ENCODE results near the gene ACOT7. TPM values are rescaled to one million over a fixed set of nuclear protein-coding genes. Genes with fewer than 3 reads are reported as not detected.
"Not testable (repeated sequence)": the region's sequence is repeated elsewhere in the genome, so short reads cannot be mapped to it uniquely, and the experiment has no call there.

ACOT7 gene
- total RNA-seq, 1 donor from 2014 or later, result 12.7 TPM

- ChIA-PET POLR2A (no interaction called here), CTCF (no interaction called here)
- intact Hi-C loops (cut with micrococcal nuclease), result no loop called here
- Mint-ChIP-seq H3K27me3 (no peaks in the 10 kb centered on the region), H3K36me3 (ENCODE audit: low read depth) (no peaks in the 10 kb centered on the region), H3K4me3 (no peak overlapping the region), H3K27ac (no peak overlapping the region), H3K9me3 (no peaks in the 10 kb centered on the region), H3K4me1 (no peaks in the 10 kb centered on the region)
- ATAC-seq (ENCODE audit: low read depth), result no peak
- TF ChIP-seq, protein P1, sequence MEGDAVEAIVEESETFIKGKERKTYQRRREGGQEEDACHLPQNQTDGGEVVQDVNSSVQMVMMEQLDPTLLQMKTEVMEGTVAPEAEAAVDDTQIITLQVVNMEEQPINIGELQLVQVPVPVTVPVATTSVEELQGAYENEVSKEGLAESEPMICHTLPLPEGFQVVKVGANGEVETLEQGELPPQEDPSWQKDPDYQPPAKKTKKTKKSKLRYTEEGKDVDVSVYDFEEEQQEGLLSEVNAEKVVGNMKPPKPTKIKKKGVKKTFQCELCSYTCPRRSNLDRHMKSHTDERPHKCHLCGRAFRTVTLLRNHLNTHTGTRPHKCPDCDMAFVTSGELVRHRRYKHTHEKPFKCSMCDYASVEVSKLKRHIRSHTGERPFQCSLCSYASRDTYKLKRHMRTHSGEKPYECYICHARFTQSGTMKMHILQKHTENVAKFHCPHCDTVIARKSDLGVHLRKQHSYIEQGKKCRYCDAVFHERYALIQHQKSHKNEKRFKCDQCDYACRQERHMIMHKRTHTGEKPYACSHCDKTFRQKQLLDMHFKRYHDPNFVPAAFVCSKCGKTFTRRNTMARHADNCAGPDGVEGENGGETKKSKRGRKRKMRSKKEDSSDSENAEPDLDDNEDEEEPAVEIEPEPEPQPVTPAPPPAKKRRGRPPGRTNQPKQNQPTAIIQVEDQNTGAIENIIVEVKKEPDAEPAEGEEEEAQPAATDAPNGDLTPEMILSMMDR (IDR thresholded peaks at IDR 0.05), result no peak
- no peak for DNase-seq
These were observed 19.4 kb downstream of the ACOT7 start for GRCh38 chr1:6373961-6374720.

GRCh38 chr1:6372236-6372635, 21.3 kb downstream of the ACOT7 start:
- DNase-seq; H3K27ac Mint-ChIP-seq; POLR2A ChIA-PET; H3K4me3 Mint-ChIP-seq; ATAC-seq (ENCODE audit: low read depth); H3K9me3 Mint-ChIP-seq; H3K36me3 Mint-ChIP-seq (ENCODE audit: low read depth); H3K4me1 Mint-ChIP-seq; intact Hi-C loops (cut with micrococcal nuclease); CTCF ChIA-PET; H3K27me3 Mint-ChIP-seq: not testable (repeated sequence)

GRCh38 chr1:6370006-6370405, 23.6 kb downstream of the ACOT7 start:
- no peaks in the 10 kb centered on the region for H3K27me3 Mint-ChIP-seq
- ChIA-PET CTCF (interaction anchor here (1.2 kb wide), 1 partner anchor 22 kb away, joined by 3 read pairs; no protein-coding TSS in a partner anchor), POLR2A (no interaction called here)
- DNase-seq (no peak), ATAC-seq (ENCODE audit: low read depth) (no peak)
- no peak overlapping the region for H3K4me3 Mint-ChIP-seq
- no peaks in the 10 kb centered on the region for H3K9me3 Mint-ChIP-seq
- H3K4me1 Mint-ChIP-seq, result no peaks in the 10 kb centered on the region
- no peak overlapping the region for H3K27ac Mint-ChIP-seq
- intact Hi-C loops (cut with micrococcal nuclease), result no loop called here
- no peaks in the 10 kb centered on the region for H3K36me3 Mint-ChIP-seq (ENCODE audit: low read depth)
- TF ChIP-seq, protein P1 (IDR thresholded peaks at IDR 0.05), result no peak

DNA sequence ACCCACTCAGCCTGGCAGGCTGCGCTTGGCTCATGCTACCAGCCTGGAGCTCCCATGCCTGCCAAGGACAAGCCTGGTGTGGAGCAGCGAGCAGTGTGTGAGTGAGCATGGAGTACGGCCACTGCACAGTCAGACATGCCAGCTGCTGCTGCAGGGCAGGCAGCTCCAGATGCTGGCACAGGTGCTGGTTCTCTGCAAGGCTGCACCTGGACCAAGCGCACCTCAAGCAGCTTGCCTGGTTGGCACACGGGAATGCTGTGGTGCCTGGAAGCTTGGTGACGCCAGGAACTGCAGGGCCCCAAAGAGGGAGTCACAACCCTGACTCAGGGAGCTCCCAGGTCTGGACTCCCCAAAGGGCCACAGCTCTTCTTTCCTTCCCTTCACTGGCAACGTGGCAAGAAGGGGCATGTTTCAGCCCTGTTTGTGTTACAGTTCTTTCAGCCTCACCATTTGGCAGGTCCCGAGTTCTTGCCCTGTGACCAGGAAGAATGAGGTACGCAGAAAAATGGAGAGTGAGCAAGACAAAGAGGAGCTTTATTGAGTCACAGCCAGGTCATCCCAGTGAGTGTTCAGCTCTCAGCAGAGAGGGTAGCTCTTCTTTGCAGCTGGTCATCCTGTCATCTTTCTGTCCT, 26.1 kb downstream of the ACOT7 start:
- Mint-ChIP-seq H3K4me3 (no peak overlapping the region), H3K9me3 (no peaks in the 10 kb centered on the region), H3K27ac (no peak overlapping the region), H3K4me1 (peaks cover 3% of the 10 kb centered on the region), H3K27me3 (no peaks in the 10 kb centered on the region), H3K36me3 (ENCODE audit: low read depth) (no peaks in the 10 kb centered on the region)
- CTCF ChIA-PET, result interaction anchor here (1.1 kb wide), 1 partner anchor 38 kb away, joined by 3 read pairs; no protein-coding TSS in a partner anchor
- TF ChIP-seq, protein P1 (IDR thresholded peaks at IDR 0.05), result no peak
- POLR2A ChIA-PET, result no interaction called here
- DNase-seq, result no peak
- ATAC-seq (ENCODE audit: low read depth), result no peak
- intact Hi-C loops (cut with micrococcal nuclease), result no loop called here

DNA sequence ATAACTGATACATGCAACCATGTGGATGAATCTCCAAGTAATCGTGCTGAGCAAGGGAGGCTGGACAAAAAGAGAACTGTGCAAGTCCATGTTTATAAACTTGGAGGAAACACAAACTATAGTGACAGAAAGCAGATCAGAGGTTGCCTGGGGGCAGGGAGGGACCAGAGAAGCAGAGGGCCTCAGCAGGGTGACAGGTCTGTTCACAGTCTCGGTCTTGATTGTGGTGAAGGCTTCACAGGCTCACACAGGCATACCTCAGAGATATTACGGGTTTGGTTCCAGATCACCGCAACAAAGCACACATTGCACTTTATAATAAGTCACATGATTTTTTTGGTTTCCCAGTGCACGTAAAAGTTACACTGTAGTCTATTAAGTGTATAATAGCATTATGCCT, 28.5 kb downstream of the ACOT7 start:
- ChIA-PET POLR2A (no interaction called here), CTCF (interaction anchor here (5.4 kb wide), 1 partner anchor 39 kb away, joined by 38 read pairs; no protein-coding TSS in a partner anchor)
- Mint-ChIP-seq H3K27ac (no peak overlapping the region), H3K4me3 (no peak overlapping the region), H3K36me3 (ENCODE audit: low read depth) (no peaks in the 10 kb centered on the region), H3K4me1 (peaks cover 8% of the 10 kb centered on the region), H3K9me3 (no peaks in the 10 kb centered on the region), H3K27me3 (no peaks in the 10 kb centered on the region)
- no peak for DNase-seq
- intact Hi-C loops (cut with micrococcal nuclease), result no loop called here
- no peak for ATAC-seq (ENCODE audit: low read depth)
- TF ChIP-seq, protein P1 (IDR thresholded peaks at IDR 0.05), result no peak

GRCh38 chr1:6363085-6363884, 30.3 kb downstream of the ACOT7 start:
- H3K27ac Mint-ChIP-seq; H3K4me3 Mint-ChIP-seq; POLR2A ChIA-PET; ATAC-seq (ENCODE audit: low read depth); DNase-seq; H3K36me3 Mint-ChIP-seq (ENCODE audit: low read depth); H3K27me3 Mint-ChIP-seq; H3K9me3 Mint-ChIP-seq: not testable (repeated sequence)
- peaks cover 24% of the 10 kb centered on the region for H3K4me1 Mint-ChIP-seq
- CTCF ChIA-PET, result interaction anchor here (2.3 to 5.4 kb wide), 3 partner anchors 14 to 75 kb away, joined by 8 to 38 read pairs (median 12); no protein-coding TSS in a partner anchor
- intact Hi-C loops (cut with micrococcal nuclease), result loop anchor here (1.0 kb wide), 1 partner anchor 41 kb away; no protein-coding TSS in a partner anchor
